Heart left ventricle (tissue), 16 donors: ENCODE data around the gene HDGFL2. TPM values are rescaled to one million over a fixed set of nuclear protein-coding genes. Genes with fewer than 3 reads are reported as not detected.

Source experiments
- ATAC-seq, 4 donors: fragments of 200-7000 bp; cut with Tn5 transposase; one replicate each; pipeline ENCODE4 v1.9.1; 2020 to 2022; ENCODE audit warnings: moderate library complexity in 4 of 4, mild to moderate bottlenecking in 3 of 4, moderate number of reproducible peaks in 1 of 4
- DNase-seq, 5 donors: peaks; one replicate each; pipeline ENCODE4 v3.0.0-alpha.2; 2020
- H3K27ac ChIP-seq, 12 donors: fragments of 200-600 bp; sonication (generic) in 4 of 12; one replicate each; pipeline versions ENCODE4 v1.5.0 to v1.8.0; 2016 to 2022; ENCODE audit warnings: mild to moderate bottlenecking in 2 of 12
- H3K27me3 ChIP-seq, 9 donors: fragments of 200-600 bp; sonication (generic) in 2 of 9; one replicate each; pipeline versions ENCODE4 v1.5.1 to v1.8.0; 2016 to 2022; ENCODE audit warnings: mild to moderate bottlenecking in 3 of 9
- H3K36me3 ChIP-seq, 9 donors: fragments of 200-600 bp; sonication (generic) in 2 of 9; one replicate each; pipeline versions ENCODE4 v1.5.0 to v1.8.0; 2018 to 2022; ENCODE audit warnings: mild to moderate bottlenecking in 2 of 9
- H3K4me1 ChIP-seq, 12 donors: fragments of 200-600 bp; sonication (generic) in 4 of 12; one replicate each; pipeline versions ENCODE4 v1.5.0 to v1.8.0; 2016 to 2022; ENCODE audit warnings: mild to moderate bottlenecking in 3 of 12
- H3K4me3 ChIP-seq, 12 donors: fragments of 200-600 bp; sonication (generic) in 4 of 12; one replicate each; pipeline versions ENCODE4 v1.5.0 to v1.8.0; 2017 to 2022; ENCODE audit warnings: mild to moderate bottlenecking in 9 of 12, moderate library complexity in 4 of 12
- H3K9me3 ChIP-seq, 12 donors: fragments of 200-600 bp; sonication (generic) in 4 of 12; one replicate each; pipeline versions ENCODE4 v1.5.0 to v1.8.0; 2016 to 2022; ENCODE audit warnings: mild to moderate bottlenecking in 1 of 12
- POLR2A ChIP-seq, 2 donors: fragments of 450-650 bp; IDR thresholded peaks; one replicate each; pipeline ENCODE4 v1.6.1; 2017; ENCODE audit warnings: antibody characterized with exemption in 2 of 2, mild to moderate bottlenecking in 2 of 2, moderate library complexity in 2 of 2
- WGBS, 4 donors: extraction: QIAGEN DNeasy Blood & Tissue Kit in 2 of 4; methylation state at CpG; one replicate each; pipeline versions ENCODE4 v1.1.5 to v1.1.7; 2013 to 2018; 5-methylcytosine and 5-hydroxymethylcytosine counted together
- intact Hi-C, 10 donors: fragments of 100-400 bp; cut with DNase I; formaldehyde crosslinking; loops; one replicate each; pipeline versions ENCODE4 v1.11.1 to v1.14.2; 2022
- polyA plus RNA-seq, 2 donors: library from polyadenylated mRNA; stranded (reverse); fragments of 200-250 nt; gene quantifications; one replicate each; pipeline ENCODE4 v1.2.3, GENCODE V29; 2013
- total RNA-seq, 9 donors: library from RNA; depleted of rRNA in 2 of 9; stranded (reverse); fragments of >200 nt in 2 of 9; fragmentation: NEBNext Ultra II Directional in 3 of 9; extraction: Animal tissue kit (Norgen Biotek cat#: 25700) in 3 of 9; gene quantifications; one replicate each; pipeline versions ENCODE4 v1.1.0 to v1.2.4, GENCODE V29; 2016 to 2023
- TF ChIP-seq, protein P1 (sequence below), 12 donors: fragments of 200-600 bp; sonication (generic) in 4 of 12; IDR thresholded peaks; one replicate each; pipeline versions ENCODE4 v1.5.0 to v1.8.0; 2018 to 2022; ENCODE audit warnings: antibody characterized with exemption in 12 of 12, mild to moderate bottlenecking in 5 of 12
- donor health status: ischemic (EF 13 %, LVEDD 7.1; RV severe dilation, severe dysfunction).
- donor health status: healthy with polysubstance abuse.
- donor health status: DM: no; HTN: yes; CAD: no.
- donor health status: DM: no; HTN: no; CAD: no.
- donor health status: ischemic (EF 25% LVEDD 6.9; RV normal size, moderate dysfunction).
- donor health status: ischemic (EF 25% LVEDD 5.7; RV mildly dilated, moderate dysfunction).
- donor health status: healthy.
- donor health status: DM: yes; HTN: yes; CAD: no.
- donor health status: ischemic (EF 35%, LVEDD 5.7; RV mildly dilated, moderate dysfunction).
- donor health status: nonischemic (EF 11% LVEDD 7.7; RV severe dilation, severe dysfunction).
- donor health status: DM: yes; HTN: yes; CAD: no.
- donor health status: PGD.
- donor health status: ischemic (EF 29% LVEDD 5.4; RV normal size, mild dysfunction).
- donor health status: nonischemic (EF 23%, LVEDD 6.1; RV moderate dilation, normal function).

HDGFL2 gene
- total and polyA plus RNA-seq, 11 donors: 20.8 to 235 (median 30.7) TPM

DNA sequence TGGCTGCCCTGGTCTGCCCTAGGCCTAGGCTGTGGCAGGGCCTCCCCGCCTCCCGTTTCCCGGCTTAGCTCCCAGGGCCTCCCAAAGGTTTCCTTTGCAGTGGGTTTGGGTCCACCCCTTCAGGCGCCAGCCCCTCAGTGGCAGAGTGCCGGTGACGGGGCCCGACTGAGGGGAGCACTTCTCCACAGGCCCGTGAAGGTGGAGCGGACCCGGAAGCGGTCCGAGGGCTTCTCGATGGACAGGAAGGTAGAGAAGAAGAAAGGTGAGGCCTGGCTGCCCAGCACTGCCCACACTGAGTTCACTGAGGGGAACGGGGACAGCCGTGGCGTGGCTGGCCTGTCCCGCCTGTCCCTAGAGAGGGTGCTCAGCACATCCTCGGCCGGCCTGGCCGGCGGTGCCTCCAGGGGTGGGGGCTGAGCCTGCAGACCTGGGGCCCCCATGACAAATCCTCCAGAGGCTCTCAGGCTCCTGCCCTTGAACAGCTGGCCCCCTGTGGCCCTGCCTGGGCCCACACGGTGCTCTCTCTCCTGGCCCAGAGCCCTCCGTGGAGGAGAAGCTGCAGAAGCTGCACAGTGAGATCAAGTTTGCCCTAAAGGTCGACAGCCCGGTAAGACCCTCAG, 25.8 kb downstream of the HDGFL2 start:
- Histone ChIP-seq H3K27me3 (no peaks in the 10 kb centered on the region), H3K4me1 (no peaks in the 10 kb centered on the region), H3K36me3 (peaks cover 5 to 94% (median 82%) of the 10 kb centered on the region in 9 donors), H3K4me3 (no peak overlapping the region), H3K9me3 (no peaks in the 10 kb centered on the region), H3K27ac (no peak overlapping the region)
- ATAC-seq (no peak), DNase-seq (peak in 1 of 5 donors; percentile 17)
- intact Hi-C loops: no loop called here
- TF ChIP-seq POLR2A (IDR thresholded peaks at IDR 0.05): no peak
- TF ChIP-seq, protein P1, sequence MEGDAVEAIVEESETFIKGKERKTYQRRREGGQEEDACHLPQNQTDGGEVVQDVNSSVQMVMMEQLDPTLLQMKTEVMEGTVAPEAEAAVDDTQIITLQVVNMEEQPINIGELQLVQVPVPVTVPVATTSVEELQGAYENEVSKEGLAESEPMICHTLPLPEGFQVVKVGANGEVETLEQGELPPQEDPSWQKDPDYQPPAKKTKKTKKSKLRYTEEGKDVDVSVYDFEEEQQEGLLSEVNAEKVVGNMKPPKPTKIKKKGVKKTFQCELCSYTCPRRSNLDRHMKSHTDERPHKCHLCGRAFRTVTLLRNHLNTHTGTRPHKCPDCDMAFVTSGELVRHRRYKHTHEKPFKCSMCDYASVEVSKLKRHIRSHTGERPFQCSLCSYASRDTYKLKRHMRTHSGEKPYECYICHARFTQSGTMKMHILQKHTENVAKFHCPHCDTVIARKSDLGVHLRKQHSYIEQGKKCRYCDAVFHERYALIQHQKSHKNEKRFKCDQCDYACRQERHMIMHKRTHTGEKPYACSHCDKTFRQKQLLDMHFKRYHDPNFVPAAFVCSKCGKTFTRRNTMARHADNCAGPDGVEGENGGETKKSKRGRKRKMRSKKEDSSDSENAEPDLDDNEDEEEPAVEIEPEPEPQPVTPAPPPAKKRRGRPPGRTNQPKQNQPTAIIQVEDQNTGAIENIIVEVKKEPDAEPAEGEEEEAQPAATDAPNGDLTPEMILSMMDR (IDR thresholded peaks at IDR 0.05): no peak
- WGBS, 4 donors: 91 to 95% (median 93%) methylated on average over 16 to 25 of the region's 25 CpGs

DNA sequence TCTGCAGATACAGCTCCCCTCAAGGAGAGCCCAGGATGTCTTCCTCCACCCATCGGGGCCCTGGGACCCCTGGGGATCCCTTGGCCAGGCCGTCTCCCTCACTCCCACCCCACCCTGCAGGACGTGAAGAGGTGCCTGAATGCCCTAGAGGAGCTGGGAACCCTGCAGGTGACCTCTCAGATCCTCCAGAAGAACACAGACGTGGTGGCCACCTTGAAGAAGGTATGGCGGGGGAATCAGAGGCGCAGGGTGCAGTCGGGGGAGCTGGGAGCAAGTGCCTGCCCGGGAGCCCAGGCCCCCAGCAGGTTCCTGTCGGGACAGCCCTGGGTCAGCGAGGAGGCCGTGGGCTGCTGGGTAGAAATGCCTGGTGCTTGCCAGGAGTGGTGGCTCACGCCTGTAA, 26.6 kb downstream of the HDGFL2 start:
- Histone ChIP-seq H3K9me3 (no peaks in the 10 kb centered on the region), H3K4me1 (no peaks in the 10 kb centered on the region), H3K4me3 (no peak overlapping the region), H3K27me3 (no peaks in the 10 kb centered on the region), H3K27ac (no peak overlapping the region), H3K36me3 (peaks cover 2 to 96% (median 84%) of the 10 kb centered on the region in 9 donors)
- WGBS, 4 donors: 88 to 100% (median 97%) methylated on average over 9 to 12 of the region's 12 CpGs
- intact Hi-C loops: no loop called here
- ATAC-seq (no peak), DNase-seq (no peak)
- no peak for TF ChIP-seq POLR2A (IDR thresholded peaks at IDR 0.05)
- TF ChIP-seq, protein P1 (IDR thresholded peaks at IDR 0.05): no peak

DNA sequence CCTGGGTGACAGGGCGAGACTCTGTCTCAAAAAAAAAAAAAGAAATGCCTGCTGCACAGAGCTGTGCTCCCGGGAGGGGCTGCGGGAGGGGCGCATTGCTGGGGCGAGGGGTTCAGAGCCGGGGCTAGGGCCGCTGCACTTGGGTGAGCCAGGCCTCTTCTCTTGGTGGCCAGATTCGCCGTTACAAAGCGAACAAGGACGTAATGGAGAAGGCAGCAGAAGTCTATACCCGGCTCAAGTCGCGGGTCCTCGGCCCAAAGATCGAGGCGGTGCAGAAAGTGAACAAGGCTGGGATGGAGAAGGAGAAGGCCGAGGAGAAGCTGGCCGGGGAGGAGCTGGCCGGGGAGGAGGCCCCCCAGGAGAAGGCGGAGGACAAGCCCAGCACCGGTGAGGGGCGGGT, 27.2 kb downstream of the HDGFL2 start:
- intact Hi-C loops: no loop called here
- 95 to 97% (median 96%) methylated on average over 23 of the region's 23 CpGs for WGBS, 4 donors
- TF ChIP-seq POLR2A (IDR thresholded peaks at IDR 0.05): no peak
- TF ChIP-seq, protein P1 (IDR thresholded peaks at IDR 0.05): no peak
- DNase-seq (no peak), ATAC-seq (no peak)
- no peaks in the 10 kb centered on the region for H3K4me1 ChIP-seq
- peaks cover 0 to 96% (median 82%) of the 10 kb centered on the region in 9 donors for H3K36me3 ChIP-seq
- H3K27me3 ChIP-seq: no peaks in the 10 kb centered on the region
- H3K27ac ChIP-seq: no peak overlapping the region
- H3K9me3 ChIP-seq: no peaks in the 10 kb centered on the region
- H3K4me3 ChIP-seq: no peak overlapping the region

DNA sequence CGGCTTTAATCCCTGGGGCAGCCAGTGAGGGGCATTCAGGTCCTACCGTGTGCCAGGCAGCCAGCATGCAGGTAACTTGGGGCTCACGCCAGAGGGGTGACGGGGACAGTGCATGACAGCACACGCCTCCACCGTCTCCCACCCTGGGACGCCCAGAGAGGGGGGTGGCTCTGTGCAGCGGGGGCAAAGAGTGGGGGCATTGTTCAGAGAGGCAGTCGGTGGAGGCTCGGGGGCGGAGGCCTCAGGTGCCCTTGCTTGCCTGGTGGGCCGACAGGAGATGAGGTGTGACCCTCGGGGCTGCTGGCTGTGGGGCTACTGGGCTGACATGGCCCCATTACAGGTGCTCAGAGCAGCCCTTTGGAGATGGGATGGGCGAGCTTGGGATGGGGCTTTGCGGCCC, 27.8 kb downstream of the HDGFL2 start:
- ATAC-seq: peak in 1 of 4 donors; percentile 15
- no peak for TF ChIP-seq POLR2A (IDR thresholded peaks at IDR 0.05)
- TF ChIP-seq, protein P1 (IDR thresholded peaks at IDR 0.05): no peak
- intact Hi-C loops: no loop called here
- peaks cover 0 to 96% (median 82%) of the 10 kb centered on the region in 9 donors for H3K36me3 ChIP-seq
- peak in 2 of 5 donors; percentile 8 to 16 for DNase-seq
- H3K9me3 ChIP-seq: no peaks in the 10 kb centered on the region
- WGBS, 4 donors: 90 to 95% (median 93%) methylated on average over 11 to 15 of the region's 15 CpGs
- H3K4me1 ChIP-seq: no peaks in the 10 kb centered on the region
- no peak overlapping the region for H3K4me3 ChIP-seq
- H3K27me3 ChIP-seq: no peaks in the 10 kb centered on the region
- H3K27ac ChIP-seq: no peak overlapping the region
